ENCODE measurements around the gene EFCAB8.

The EFCAB8 gene

DNA sequence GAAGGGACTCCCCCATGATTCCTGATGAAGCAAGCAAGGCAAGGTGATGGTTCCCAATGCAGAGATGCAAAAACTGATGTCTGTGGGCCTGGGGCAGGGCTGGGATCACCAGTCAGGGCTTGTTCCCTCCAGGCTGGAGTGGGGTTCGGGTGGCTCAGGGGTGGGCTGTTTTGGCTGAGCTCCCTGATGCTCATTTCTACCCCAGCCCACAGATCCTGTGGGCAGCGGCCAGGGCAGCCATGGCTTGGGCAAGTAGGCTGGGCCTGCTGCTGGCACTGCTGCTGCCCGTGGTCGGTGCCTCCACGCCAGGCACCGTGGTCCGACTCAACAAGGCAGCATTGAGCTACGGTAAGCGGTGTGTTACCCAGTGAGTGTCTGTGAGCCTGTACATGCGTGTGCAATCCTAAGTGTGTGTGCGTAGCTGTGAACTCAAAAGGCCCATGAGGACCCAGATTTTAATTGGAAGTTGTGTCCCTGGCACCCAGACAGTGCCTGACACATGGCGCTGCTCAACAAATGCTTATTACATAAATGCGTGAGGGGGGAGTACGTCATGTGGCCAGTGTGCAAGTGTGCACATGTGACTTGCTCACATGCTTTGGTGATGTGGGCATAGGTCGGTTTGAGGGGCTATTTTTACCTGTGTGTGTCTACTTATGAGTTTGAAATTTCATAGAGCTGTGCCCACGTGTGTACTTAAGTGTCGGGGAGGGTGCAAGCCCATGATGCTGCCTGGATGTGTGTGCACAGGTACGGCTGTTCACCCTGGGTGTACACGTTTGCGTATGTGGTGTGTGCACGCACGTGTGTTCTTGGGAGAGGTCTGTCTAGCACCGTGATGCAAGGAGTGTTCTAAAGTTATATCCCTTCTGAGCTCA is 149.9 kb downstream of the EFCAB8 start:
- in situ Hi-C loops (cut with HindIII; ENCODE audit: low pct_ligation_motif_present, low pct_unique_long_range_greater_than_20kb, low sequenced_read_pairs), result no loop called here
- no peak for DNase-seq

DNA sequence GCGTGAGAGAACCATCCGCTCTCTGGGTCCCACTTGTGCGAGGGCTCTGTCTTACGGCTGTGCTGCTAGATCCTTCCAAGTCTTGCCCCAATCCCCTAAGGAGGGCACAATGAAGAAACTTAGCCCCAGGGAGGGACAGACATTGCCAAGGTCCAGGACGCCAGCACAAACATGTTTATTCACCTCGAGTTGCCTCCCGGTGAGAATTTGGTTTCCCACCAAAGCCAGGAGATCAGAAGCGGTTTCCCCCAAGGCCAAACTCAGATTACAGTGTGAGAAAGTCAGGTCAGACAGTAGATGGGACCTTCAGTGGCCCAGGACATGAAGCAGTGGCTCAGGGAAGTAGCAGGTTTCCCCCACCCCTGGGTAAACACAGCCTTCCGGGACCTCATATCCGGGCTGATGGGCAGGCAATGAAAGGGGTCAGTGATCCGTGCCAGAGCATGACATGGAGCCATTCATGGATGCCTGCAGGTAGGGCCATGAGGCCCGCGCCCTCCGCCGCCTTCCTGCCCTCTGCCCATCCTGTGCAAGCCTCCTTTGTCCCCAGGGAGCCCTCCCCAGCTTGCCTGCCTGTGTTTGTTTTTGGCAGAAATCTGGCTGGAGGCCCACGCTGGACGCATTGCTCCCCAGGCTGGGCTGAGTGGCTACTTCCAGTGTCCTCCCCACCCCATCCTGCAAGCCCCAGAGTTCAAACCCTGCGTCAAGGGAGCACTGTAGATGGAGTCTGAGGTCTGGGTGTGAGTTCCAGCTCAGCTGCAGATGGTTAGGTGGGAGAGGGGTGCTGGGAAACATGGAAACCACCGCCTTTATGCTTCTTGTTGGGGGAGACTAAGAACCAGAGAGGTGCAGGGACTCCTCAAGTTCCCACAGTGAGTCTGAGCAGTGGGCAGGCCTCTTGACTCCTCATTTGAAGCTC is 150.8 kb downstream of the EFCAB8 start:
- in situ Hi-C loops (cut with HindIII; ENCODE audit: low pct_ligation_motif_present, low pct_unique_long_range_greater_than_20kb, low sequenced_read_pairs), result no loop called here
- DNase-seq, result no peak

DNA sequence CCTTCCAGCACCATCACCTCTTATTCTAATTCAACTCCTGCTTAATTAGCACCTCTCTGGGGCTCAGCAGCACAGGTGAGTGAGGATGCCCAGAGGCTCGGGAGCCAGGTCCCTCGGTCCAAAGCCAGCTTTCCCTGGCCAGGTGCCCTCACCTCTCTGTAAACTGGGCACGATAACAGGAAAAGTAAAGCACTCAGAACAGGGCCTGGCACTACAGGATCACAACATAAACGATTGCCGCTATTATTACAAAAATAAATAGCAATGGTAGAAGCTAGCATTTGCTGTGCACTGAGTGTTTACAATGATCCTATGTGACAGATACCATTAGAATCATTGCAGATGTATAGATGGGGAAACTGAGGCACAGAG is 151.4 kb downstream of the EFCAB8 start:
- in situ Hi-C loops (cut with HindIII; ENCODE audit: low pct_ligation_motif_present, low pct_unique_long_range_greater_than_20kb, low sequenced_read_pairs), result no loop called here
- no peak for DNase-seq

GRCh38 chr20:33010674-33011449 is 152.1 kb downstream of the EFCAB8 start:
- no peak for DNase-seq
- in situ Hi-C loops (cut with HindIII; ENCODE audit: low pct_ligation_motif_present, low pct_unique_long_range_greater_than_20kb, low sequenced_read_pairs), result no loop called here
